A549 (cell line): Measurements from ENCODE around the gene NOL3.

ENCODE experiments used
- EP300 ChIP-seq, 2 experiments: fragments of >200 bp; sonication (Bioruptor Twin); formaldehyde crosslinking; IDR thresholded peaks; 2 replicates in 1 of 2; 3 replicates in 1 of 2; pipeline ENCODE4 v1.6.1; 2016 to 2017
- HOXB13 ChIP-seq: fragments of 250-450 bp; sonication (Bioruptor Pico); IDR thresholded peaks from 2 replicates; pipeline ENCODE4 v1.5.0; 2020; ENCODE audit warnings: low read depth, mild to moderate bottlenecking, moderate library complexity
- KDM1A ChIP-seq: fragments of 200-600 bp; sonication (generic); IDR thresholded peaks from 2 replicates; pipeline ENCODE4 v1.6.1; 2016; ENCODE audit warnings: low read depth, mild to moderate bottlenecking
- POLR2A ChIP-seq: IDR thresholded peaks from 2 replicates; pipeline ENCODE4 v1.6.1; 2012; ENCODE audit warnings: mild to moderate bottlenecking, low read length
- RFX5 ChIP-seq: fragments of 450-650 bp; IDR thresholded peaks from 2 replicates; pipeline ENCODE4 v1.7.1; 2014; ENCODE audit warnings: antibody characterized with exemption, mild to moderate bottlenecking, moderate library complexity
- TF ChIP-seq, protein P1 (sequence below): fragments of >200 bp; sonication (Bioruptor Twin); formaldehyde crosslinking; IDR thresholded peaks from 3 replicates; pipeline ENCODE4 v1.5.1; 2016
- TF ChIP-seq, protein P2 (sequence below): fragments of 450-650 bp; IDR thresholded peaks from 2 replicates; pipeline ENCODE4 v1.6.1; 2014; ENCODE audit warnings: antibody characterized with exemption

DNA sequence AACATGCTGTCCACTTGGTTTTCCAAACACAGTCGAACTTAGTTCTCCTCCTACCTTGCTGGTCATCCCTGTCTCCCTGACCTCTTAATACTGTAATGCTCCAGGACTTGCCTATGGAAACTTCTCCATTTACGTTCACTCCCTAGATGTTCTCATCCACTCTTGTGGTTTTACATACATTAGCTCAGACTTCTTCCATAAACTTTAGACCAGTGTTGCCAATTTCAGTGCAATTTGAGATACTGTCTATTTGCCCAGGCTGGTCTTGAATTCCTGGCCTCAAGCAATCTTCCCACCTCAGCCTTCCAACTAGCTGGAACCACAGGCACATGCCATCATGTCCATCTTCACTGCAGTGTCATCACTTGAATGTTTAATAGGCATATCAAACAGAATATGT, 11.9 kb downstream of the NOL3 start:
- TF ChIP-seq, protein P1, sequence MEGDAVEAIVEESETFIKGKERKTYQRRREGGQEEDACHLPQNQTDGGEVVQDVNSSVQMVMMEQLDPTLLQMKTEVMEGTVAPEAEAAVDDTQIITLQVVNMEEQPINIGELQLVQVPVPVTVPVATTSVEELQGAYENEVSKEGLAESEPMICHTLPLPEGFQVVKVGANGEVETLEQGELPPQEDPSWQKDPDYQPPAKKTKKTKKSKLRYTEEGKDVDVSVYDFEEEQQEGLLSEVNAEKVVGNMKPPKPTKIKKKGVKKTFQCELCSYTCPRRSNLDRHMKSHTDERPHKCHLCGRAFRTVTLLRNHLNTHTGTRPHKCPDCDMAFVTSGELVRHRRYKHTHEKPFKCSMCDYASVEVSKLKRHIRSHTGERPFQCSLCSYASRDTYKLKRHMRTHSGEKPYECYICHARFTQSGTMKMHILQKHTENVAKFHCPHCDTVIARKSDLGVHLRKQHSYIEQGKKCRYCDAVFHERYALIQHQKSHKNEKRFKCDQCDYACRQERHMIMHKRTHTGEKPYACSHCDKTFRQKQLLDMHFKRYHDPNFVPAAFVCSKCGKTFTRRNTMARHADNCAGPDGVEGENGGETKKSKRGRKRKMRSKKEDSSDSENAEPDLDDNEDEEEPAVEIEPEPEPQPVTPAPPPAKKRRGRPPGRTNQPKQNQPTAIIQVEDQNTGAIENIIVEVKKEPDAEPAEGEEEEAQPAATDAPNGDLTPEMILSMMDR, result no peak
- TF ChIP-seq, protein P2, sequence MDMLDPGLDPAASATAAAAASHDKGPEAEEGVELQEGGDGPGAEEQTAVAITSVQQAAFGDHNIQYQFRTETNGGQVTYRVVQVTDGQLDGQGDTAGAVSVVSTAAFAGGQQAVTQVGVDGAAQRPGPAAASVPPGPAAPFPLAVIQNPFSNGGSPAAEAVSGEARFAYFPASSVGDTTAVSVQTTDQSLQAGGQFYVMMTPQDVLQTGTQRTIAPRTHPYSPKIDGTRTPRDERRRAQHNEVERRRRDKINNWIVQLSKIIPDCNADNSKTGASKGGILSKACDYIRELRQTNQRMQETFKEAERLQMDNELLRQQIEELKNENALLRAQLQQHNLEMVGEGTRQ, result no peak
- TF ChIP-seq EP300 (IDR thresholded peaks at IDR 0.05) (no peak), HOXB13 (CRISPR knock-in tag) (no peak), RFX5 (no peak), KDM1A (no peak), POLR2A (no peak)
